Measurements from ENCODE around the gene FLOT1. TPM values are rescaled to one million over a fixed set of nuclear protein-coding genes. Genes with fewer than 3 reads are reported as not detected.

Gene FLOT1
- total and polyA plus RNA-seq, 7 donors = 113 to 224 (median 181) TPM

- Histone ChIP-seq H3K36me3 (ENCODE audit: insufficient read depth in 1 of 2, low read depth in 1 of 2) (peaks cover 0 to 12% of the 10 kb centered on the region in 2 donors), H3K9me3 (no peaks in the 10 kb centered on the region), H3K27me3 (ENCODE audit: insufficient read depth in 3 of 3, low read length in 2 of 3) (no peaks in the 10 kb centered on the region), H3K4me1 (peaks cover 35% of the 10 kb centered on the region), H3K4me3 (peak overlapping the region; percentile 85), H3K27ac (peak overlapping the region; percentile 91)
- ATAC-seq = no peak
- intact Hi-C loops (cut with DNase I) = loop anchor here in 1 of 2 donors (2.0 to 10.0 kb wide), 2 partner anchors 35 to 399 kb away; partner anchors contain the start of gene TUBB
- WGBS, 3 donors = 37 to 55% (median 45%) methylated on average over 29 of the region's 29 CpGs
- no peak for DNase-seq
- no peak for TF ChIP-seq CTCF (IDR thresholded peaks at IDR 0.05)
Measured at GRCh38 chr6:30685157-30686008, 57.1 kb downstream of the FLOT1 start.

- WGBS, 3 donors = 42 to 46% (median 45%) methylated on average over 19 to 21 of the region's 21 CpGs
- H3K27me3 ChIP-seq (ENCODE audit: insufficient read depth in 3 of 3, low read length in 2 of 3) = no peaks in the 10 kb centered on the region
- peaks cover 0 to 17% of the 10 kb centered on the region in 2 donors for H3K36me3 ChIP-seq (ENCODE audit: insufficient read depth in 1 of 2, low read depth in 1 of 2)
- ATAC-seq (no peak), DNase-seq (peak; percentile 53 to 77)
- H3K27ac ChIP-seq = peak overlapping the region; percentile 91
- H3K9me3 ChIP-seq = no peaks in the 10 kb centered on the region
- no peak for TF ChIP-seq CTCF (IDR thresholded peaks at IDR 0.05)
- intact Hi-C loops (cut with DNase I) = loop anchor here in 1 of 2 donors (10.0 kb wide), 1 partner anchor 400 kb away; no protein-coding TSS in a partner anchor
- H3K4me3 ChIP-seq = peak overlapping the region; percentile 85
- H3K4me1 ChIP-seq = peaks cover 27% of the 10 kb centered on the region
Measured at GRCh38 chr6:30684386-30685156, 57.9 kb downstream of the FLOT1 start.

GRCh38 chr6:30683980-30684338 lies 58.5 kb downstream of the FLOT1 start:
- no peak for ATAC-seq
- intact Hi-C loops (cut with DNase I) = loop anchor here in 1 of 2 donors (10.0 kb wide), 1 partner anchor 401 kb away; no protein-coding TSS in a partner anchor
- peaks cover 0 to 17% of the 10 kb centered on the region in 2 donors for H3K36me3 ChIP-seq (ENCODE audit: insufficient read depth in 1 of 2, low read depth in 1 of 2)

More at GRCh38 chr6:30683980-30684338, 58.5 kb downstream of the FLOT1 start:
- Histone ChIP-seq H3K4me3 (peak overlapping the region; percentile 85), H3K27me3 (ENCODE audit: insufficient read depth in 3 of 3, low read length in 2 of 3) (no peaks in the 10 kb centered on the region), H3K4me1 (peaks cover 21% of the 10 kb centered on the region), H3K9me3 (no peaks in the 10 kb centered on the region), H3K27ac (peak overlapping the region; percentile 91)
- WGBS, 3 donors = 57 to 66% (median 59%) methylated on average over 2 of the region's 2 CpGs
- DNase-seq = no peak
- TF ChIP-seq CTCF (IDR thresholded peaks at IDR 0.05) = no peak
